K562 (cell line): ENCODE measurements around the gene ACOT2. TPM values are rescaled to one million over a fixed set of nuclear protein-coding genes. Genes with fewer than 3 reads are reported as not detected.

Experiments
- ATAC-seq: fragments of 200-7000 bp; cut with Tn5 transposase; 3 replicates; pipeline ENCODE4 v1.9.1; 2020; ENCODE audit warnings: moderate library complexity
- BruUV-seq: library from RNA; stranded (reverse); fragments of 400-500 nt; replicated peaks from 2 replicates; lab custom pipeline; 2021; lab: Mats Ljungman, UMichigan
- CTCF ChIA-PET: fragments of 300-600 bp; formaldehyde crosslinking; extraction: SDS; loops from one replicate; lab custom pipeline; 2021; ENCODE audit warnings: low intra/inter-chr PET ratio; lab: Yijun Ruan, JAX
- POLR2A ChIA-PET: fragments of 300-600, 350-650 bp; sonication (Branson Sonifier 250); formaldehyde crosslinking; extraction: SDS; loops from one replicate; lab custom pipeline; 2021; ENCODE audit warnings: antibody characterized with exemption, inconsistent platforms; lab: Yijun Ruan, JAX
- DNase-seq, 4 experiments: peaks; one replicate each; pipeline versions ENCODE4 v3.0.0 to v3.0.0-alpha.2; 2011 to 2018; ENCODE audit warnings: low spot score in 3 of 4, mixed read lengths in 3 of 4; ENCODE audit errors: extremely low read depth in 1 of 4
- FAIRE-seq: peaks from 2 replicates; lab custom pipeline; 2011; peaks lifted over from hg19 to GRCh38; lab: Jason Lieb, UNC
- H2AFZ ChIP-seq: 2 replicates; pipeline ENCODE4 v1.6.0; 2011; ENCODE audit warnings: low read depth, low read length, control low read depth, inconsistent platforms
- H3K27ac ChIP-seq: fragments of 200-600 bp; 3 replicates; pipeline ENCODE4 v1.8.0; 2011; ENCODE audit warnings: low read depth, mild to moderate bottlenecking, control low read depth, inconsistent platforms, low read length, moderate library complexity, mixed read lengths; ENCODE audit errors: extremely low read depth
- H3K27me3 ChIP-seq, 2 experiments: fragments of 300-600 bp in 1 of 2; 2 replicates in 1 of 2; 3 replicates in 1 of 2; pipeline versions ENCODE4 v1.6.0 to v1.8.0; 2011; ENCODE audit warnings: inconsistent platforms in 2 of 2, low read length in 2 of 2, mild to moderate bottlenecking in 1 of 2, mixed read lengths in 1 of 2, moderate library complexity in 1 of 2; ENCODE audit not compliant: control insufficient read depth in 2 of 2, insufficient read depth in 2 of 2
- H3K36me3 ChIP-seq: fragments of 300-600 bp; 3 replicates; pipeline ENCODE4 v1.8.0; 2011; ENCODE audit warnings: mild to moderate bottlenecking, low read length, inconsistent platforms; ENCODE audit not compliant: control insufficient read depth, insufficient read depth
- H3K4me1 ChIP-seq, 2 experiments: fragments of 200-600 bp in 1 of 2; replicated peaks in 1 of 2; 2 replicates in 1 of 2; 3 replicates in 1 of 2; pipeline versions ENCODE4 v1.5.1 to v1.8.0; 2011; ENCODE audit warnings: inconsistent platforms in 2 of 2, low read length in 2 of 2, mild to moderate bottlenecking in 1 of 2, mixed read lengths in 1 of 2, moderate library complexity in 1 of 2; ENCODE audit not compliant: control insufficient read depth in 2 of 2, insufficient read depth in 2 of 2
- H3K4me2 ChIP-seq: 2 replicates; pipeline ENCODE4 v1.6.1; 2011; ENCODE audit warnings: low read length, control low read depth, inconsistent platforms, mixed read lengths; ENCODE audit not compliant: insufficient read depth
- H3K4me3 ChIP-seq: fragments of 200-600 bp; sonication (generic), shearing (Covaris generic); 2 replicates; pipeline ENCODE4 v1.5.1; 2016; ENCODE audit warnings: control low read depth, inconsistent platforms
- H3K79me2 ChIP-seq: fragments of 200-600 bp; 3 replicates; pipeline ENCODE4 v1.8.0; 2011; ENCODE audit warnings: low read length, inconsistent platforms; ENCODE audit not compliant: control insufficient read depth, insufficient read depth
- H3K9ac ChIP-seq, 2 experiments: 2 replicates each; pipeline versions ENCODE4 v1.6.0 to v1.6.1; 2011; ENCODE audit warnings: low read depth in 2 of 2, low read length in 2 of 2, control low read depth in 1 of 2, inconsistent platforms in 1 of 2, mild to moderate bottlenecking in 1 of 2, mixed read lengths in 1 of 2; ENCODE audit not compliant: insufficient read depth in 1 of 2
- H3K9me1 ChIP-seq: one replicate; pipeline ENCODE4 v1.6.0; 2011; ENCODE audit warnings: inconsistent platforms, mild to moderate bottlenecking, low read length, moderate library complexity; ENCODE audit not compliant: control insufficient read depth, insufficient read depth
- H3K9me3 ChIP-seq: replicated peaks from 2 replicates; pipeline ENCODE4 v1.5.1; 2011; ENCODE audit warnings: low read depth, low read length, inconsistent platforms; ENCODE audit not compliant: control insufficient read depth, insufficient read depth
- H4K20me1 ChIP-seq: replicated peaks from 2 replicates; pipeline ENCODE4 v1.6.1; 2011; ENCODE audit warnings: low read length, inconsistent platforms, mixed read lengths; ENCODE audit not compliant: control insufficient read depth, insufficient read depth
- MCM3 ChIP-seq: fragments of 450-650 bp; IDR thresholded peaks from 2 replicates; pipeline ENCODE4 v1.6.1; 2016
- NFYB ChIP-seq: IDR thresholded peaks from 2 replicates; pipeline ENCODE4 v1.6.1; 2011; ENCODE audit warnings: mild to moderate bottlenecking, moderate library complexity; ENCODE audit not compliant: insufficient read length; ENCODE audit errors: extremely low read depth
- NR1H2 ChIP-seq: sonication (generic); formaldehyde crosslinking; IDR thresholded peaks from 2 replicates; pipeline ENCODE4 v1.4.0; 2020; ENCODE audit warnings: mild to moderate bottlenecking, missing genetic modification reagents
- SLC30A9 ChIP-seq: fragments of 250-450 bp; sonication (Bioruptor Pico); IDR thresholded peaks from 2 replicates; pipeline ENCODE4 v1.8.0; 2022; ENCODE audit warnings: mild to moderate bottlenecking, moderate library complexity
- TCF15 ChIP-seq: fragments of 250-450 bp; sonication (Bioruptor Pico); IDR thresholded peaks from 2 replicates; pipeline ENCODE4 v1.8.0; 2022; ENCODE audit warnings: moderate library complexity, mild to moderate bottlenecking, inconsistent platforms
- TSC22D4 ChIP-seq: fragments of 450-650 bp; IDR thresholded peaks from 2 replicates; pipeline ENCODE4 v1.6.1; 2016; ENCODE audit warnings: missing genetic modification characterization, missing biosample characterization, control low read depth
- ZNF212 ChIP-seq: fragments of 450-650 bp; formaldehyde crosslinking; IDR thresholded peaks from 2 replicates; pipeline ENCODE4 v1.4.0; 2020; ENCODE audit warnings: mild to moderate bottlenecking
- ZNF316 ChIP-seq: fragments of 450-650 bp; IDR thresholded peaks from 2 replicates; pipeline ENCODE4 v1.6.1; 2016
- ZNF511 ChIP-seq: sonication (generic); formaldehyde crosslinking; IDR thresholded peaks from 2 replicates; pipeline ENCODE4 v1.8.0; 2022; ENCODE audit warnings: mild to moderate bottlenecking, missing genetic modification reagents
- WGBS: fragments of 100-300 bp; shearing (Covaris generic); methylation state at CpG from one replicate; pipeline ENCODE4 v1.1.6; 2016; ENCODE audit warnings: low coverage, mixed read lengths; ENCODE audit not compliant: insufficient coverage; ENCODE audit errors: missing lambda C conversion rate; 5-methylcytosine and 5-hydroxymethylcytosine counted together
- in situ Hi-C: fragments of 300-500 bp; cut with MboI; formaldehyde crosslinking; loops from 4 replicates; pipeline ENCODE4 v1.15.0; 2018; ENCODE audit warnings: inconsistent platforms, mixed read lengths
- intact Hi-C: fragments of 100-400 bp; cut with micrococcal nuclease; formaldehyde crosslinking; loops from 2 replicates; pipeline ENCODE4 v1.14.2; 2022
- polyA plus RNA-seq, 8 experiments: library from polyadenylated mRNA; depleted of rRNA in 4 of 8; stranded (reverse) in 5 of 8; unstranded in 3 of 8; fragments of >200 nt; fragmentation: Nextera tagmentation in 2 of 8; fragmentation: Illumina TruSeq in 1 of 8; extraction: Ambion mirVana in 2 of 8; extraction: Trizol in 1 of 8; gene quantifications; 2 replicates each; pipeline versions ENCODE4 v1.2.1 to v1.2.3, GENCODE V29; 2011 to 2014; ENCODE audit warnings: inconsistent platforms in 1 of 8, missing spikeins in 1 of 8
- total RNA-seq, 7 experiments: library from RNA; depleted of rRNA in 6 of 7; stranded (reverse); fragments of >200 nt in 6 of 7; fragmentation: Illumina TruSeq in 2 of 7; extraction: Trizol in 2 of 7; gene quantifications; 2 replicates each; pipeline versions ENCODE4 v1.2.1 to v1.2.3, GENCODE V29; 2011 to 2021; ENCODE audit warnings: low replicate concordance in 1 of 7

Gene ACOT2
- total and polyA plus RNA-seq, 9 of the 15 experiments (the other 6 are each of a cell fraction or from before 2014, with no cell fraction given) = 0.04 to 0.15 (median 0.04) TPM; not detected in 6

DNA sequence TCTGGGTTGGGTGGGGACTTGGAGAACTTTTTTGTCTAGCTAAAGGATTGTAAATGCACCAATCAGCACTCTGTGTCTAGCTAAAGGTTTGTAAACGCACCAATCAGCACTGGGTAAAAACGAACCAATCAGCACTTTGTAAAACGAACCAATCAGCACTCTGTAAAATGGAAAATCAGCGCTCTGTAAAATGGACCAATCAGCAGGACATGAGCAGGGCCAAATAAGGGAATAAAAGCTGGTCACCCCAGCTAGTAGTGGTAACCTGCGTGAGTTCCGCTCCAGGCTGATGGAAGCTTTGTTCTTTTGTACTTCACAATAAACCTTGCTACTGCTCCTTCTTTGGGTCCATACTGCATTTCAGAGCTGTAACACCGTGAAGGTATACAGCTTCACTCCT lies 1.7 kb upstream of the ACOT2 start:
- ChIA-PET POLR2A (no interaction called here), CTCF (no interaction called here)
- no peak for DNase-seq
- no peaks in the 10 kb centered on the region for H3K36me3 ChIP-seq
- H3K9ac ChIP-seq = no peak overlapping the region
- in situ Hi-C loops (no loop called here), intact Hi-C loops (no loop called here)
- H3K4me3 ChIP-seq = no peak overlapping the region
- 41% methylated on average over 6 of the region's 7 CpGs for WGBS
- no peak overlapping the region for H3K4me2 ChIP-seq
- H3K79me2 ChIP-seq = no peaks in the 10 kb centered on the region
- no peak overlapping the region for H2AFZ ChIP-seq
- BruUV-seq = no TSS peak
- H3K9me3 ChIP-seq = no peaks in the 10 kb centered on the region
- no peak for ATAC-seq
- no peak for FAIRE-seq
- H3K27me3 ChIP-seq = no peaks in the 10 kb centered on the region
- H4K20me1 ChIP-seq = no peaks in the 10 kb centered on the region
- no peaks in the 10 kb centered on the region; a peak in 1 of 5 replicates for H3K4me1 ChIP-seq
- no peak for TF ChIP-seq ZNF511 (CRISPR knock-in tag)
- TF ChIP-seq NFYB = peak; percentile 19
- peak; percentile 54 for TF ChIP-seq ZNF316
- no peak overlapping the region for H3K27ac ChIP-seq
- no peaks in the 10 kb centered on the region for H3K9me1 ChIP-seq

DNA sequence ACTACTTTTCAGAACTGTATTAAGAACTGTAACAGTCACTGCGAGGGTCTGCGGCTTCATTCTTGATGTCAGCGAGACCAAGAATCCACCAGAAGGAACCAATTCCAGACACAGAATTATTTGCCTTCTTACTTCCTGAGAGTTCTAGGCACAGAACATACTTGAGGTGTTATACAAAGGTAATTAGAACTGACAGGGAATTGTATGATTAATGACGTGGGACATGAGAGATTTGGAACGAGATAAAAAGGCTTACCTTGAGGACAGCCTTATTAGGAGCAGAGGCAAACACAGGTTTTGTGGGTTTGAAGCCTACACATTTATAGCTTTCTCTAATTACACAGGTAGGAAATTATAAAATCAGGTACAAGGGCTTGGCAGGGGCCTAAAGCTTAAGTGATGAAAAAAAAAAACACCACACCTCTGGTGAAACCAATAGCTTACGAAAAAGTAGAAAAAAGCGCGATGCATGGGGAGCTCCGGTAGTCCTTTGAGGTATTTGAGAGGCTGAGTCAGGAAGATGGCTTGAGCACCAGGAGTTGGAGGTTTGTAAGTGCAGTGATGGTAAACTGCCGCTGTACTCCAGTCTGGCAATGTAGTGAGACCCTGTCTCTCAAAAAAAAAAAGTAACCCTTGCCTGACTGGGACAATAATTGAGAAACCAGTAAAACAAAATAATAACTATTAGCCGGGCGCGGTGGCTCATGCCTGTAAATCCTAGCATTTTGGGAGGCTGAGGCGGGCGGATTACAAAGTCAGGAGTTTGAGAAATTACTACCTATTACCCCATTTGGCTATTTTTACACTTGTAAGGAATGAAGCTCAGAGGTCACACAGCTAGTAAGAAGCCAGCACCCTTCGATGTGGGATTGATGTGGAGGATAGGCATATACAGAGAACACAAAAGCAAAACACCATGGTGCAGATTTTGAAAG lies 795 bp upstream of the ACOT2 start:
- 62% methylated on average over 16 of the region's 16 CpGs for WGBS
- in situ Hi-C loops (no loop called here), intact Hi-C loops (loop anchor here (2.0 kb wide), 1 partner anchor 49 kb away; no protein-coding TSS in a partner anchor)
- Histone ChIP-seq H3K27ac (no peak overlapping the region), H4K20me1 (no peaks in the 10 kb centered on the region), H3K9me1 (no peaks in the 10 kb centered on the region), H3K36me3 (no peaks in the 10 kb centered on the region), H3K4me2 (no peak overlapping the region), H2AFZ (no peak overlapping the region), H3K9me3 (no peaks in the 10 kb centered on the region), H3K4me1 (no peaks in the 10 kb centered on the region; a peak in 1 of 5 replicates), H3K9ac (no peak overlapping the region), H3K4me3 (no peak overlapping the region), H3K27me3 (no peaks in the 10 kb centered on the region), H3K79me2 (no peaks in the 10 kb centered on the region)
- ChIA-PET CTCF (no interaction called here), POLR2A (no interaction called here)
- FAIRE-seq (no peak), ATAC-seq (no peak), DNase-seq (peak in 2 of 4 experiments; percentile 0)
- TF ChIP-seq NR1H2 (CRISPR knock-in tag) = no peak
- TF ChIP-seq MCM3 = no peak
- no peak for TF ChIP-seq ZNF511 (CRISPR knock-in tag)
- TF ChIP-seq TCF15 (CRISPR knock-in tag) = no peak
- TF ChIP-seq SLC30A9 = no peak
- no peak for TF ChIP-seq TSC22D4 (tag)
- no peak for TF ChIP-seq ZNF212 (CRISPR knock-in tag)
- BruUV-seq = no TSS peak
